ENCODE results near the gene NCAPG2.

NCAPG2 gene

GRCh38 chr7:158733220-158733519 is 28.6 kb upstream of the NCAPG2 start:
- DNase-seq (ENCODE audit: low spot score), result no peak

GRCh38 chr7:158732494-158733219 is 28.1 kb upstream of the NCAPG2 start:
- no peak for DNase-seq (ENCODE audit: low spot score)

- no peak for DNase-seq (ENCODE audit: low spot score)
Measured at GRCh38 chr7:158731761-158732160, 27.2 kb upstream of the NCAPG2 start.

- DNase-seq (ENCODE audit: low spot score), result no peak
Measured at GRCh38 chr7:158730383-158731346, 26.1 kb upstream of the NCAPG2 start.

- DNase-seq (ENCODE audit: low spot score), result no peak
Measured at GRCh38 chr7:158729646-158730382, 25.2 kb upstream of the NCAPG2 start.

- DNase-seq (ENCODE audit: low spot score), result no peak
Measured at GRCh38 chr7:158728911-158729645, 24.5 kb upstream of the NCAPG2 start.

- DNase-seq (ENCODE audit: low spot score), result no peak
Measured at GRCh38 chr7:158727690-158728089, 23.1 kb upstream of the NCAPG2 start.

- DNase-seq (ENCODE audit: low spot score), result no peak
Measured at GRCh38 chr7:158726277-158726807, 21.7 kb upstream of the NCAPG2 start.

GRCh38 chr7:158725506-158725800 is 20.8 kb upstream of the NCAPG2 start:
- DNase-seq (ENCODE audit: low spot score), result no peak

GRCh38 chr7:158724658-158725505 is 20.3 kb upstream of the NCAPG2 start:
- DNase-seq (ENCODE audit: low spot score), result no peak

- DNase-seq (ENCODE audit: low spot score), result no peak
Measured at GRCh38 chr7:158723714-158724385, 19.2 kb upstream of the NCAPG2 start.

- DNase-seq (ENCODE audit: low spot score), result no peak
Measured at GRCh38 chr7:158723266-158723665, 18.7 kb upstream of the NCAPG2 start.

GRCh38 chr7:158722574-158723237 is 18.1 kb upstream of the NCAPG2 start:
- no peak for DNase-seq (ENCODE audit: low spot score)

GRCh38 chr7:158720112-158720511 is 15.5 kb upstream of the NCAPG2 start:
- no peak for DNase-seq (ENCODE audit: low spot score)

- DNase-seq (ENCODE audit: low spot score), result no peak
Measured at GRCh38 chr7:158716802-158717201, 12.2 kb upstream of the NCAPG2 start.

- DNase-seq (ENCODE audit: low spot score), result no peak
Measured at GRCh38 chr7:158710651-158711102, 6.1 kb upstream of the NCAPG2 start.

- DNase-seq (ENCODE audit: low spot score), result no peak
Measured at GRCh38 chr7:158707610-158708009, 3.0 kb upstream of the NCAPG2 start.

- no peak for DNase-seq (ENCODE audit: low spot score)
Measured at GRCh38 chr7:158706710-158707590, 2.3 kb upstream of the NCAPG2 start.

- DNase-seq (ENCODE audit: low spot score), result no peak
Measured at GRCh38 chr7:158706273-158706704, 1.7 kb upstream of the NCAPG2 start.

Data from D341Med (cell line).